Fibroblast of skin of abdomen (primary cell): ENCODE data around the gene BARX1.
"Not testable (repeated sequence)": the region's sequence is repeated elsewhere in the genome, so short reads cannot be mapped to it uniquely, and the experiment has no call there.

ENCODE experiments used
- DNase-seq: peaks from one replicate; pipeline ENCODE4 v3.0.0-alpha.2; 2013

The BARX1 gene

GRCh38 chr9:93965830-93966577 is 10.8 kb upstream of the BARX1 start:
- no peak for DNase-seq

- DNase-seq = no peak
These were observed 9.5 kb upstream of the BARX1 start for GRCh38 chr9:93964685-93965084.

- DNase-seq = no peak
These were observed 8.8 kb upstream of the BARX1 start for GRCh38 chr9:93963969-93964368.

DNA sequence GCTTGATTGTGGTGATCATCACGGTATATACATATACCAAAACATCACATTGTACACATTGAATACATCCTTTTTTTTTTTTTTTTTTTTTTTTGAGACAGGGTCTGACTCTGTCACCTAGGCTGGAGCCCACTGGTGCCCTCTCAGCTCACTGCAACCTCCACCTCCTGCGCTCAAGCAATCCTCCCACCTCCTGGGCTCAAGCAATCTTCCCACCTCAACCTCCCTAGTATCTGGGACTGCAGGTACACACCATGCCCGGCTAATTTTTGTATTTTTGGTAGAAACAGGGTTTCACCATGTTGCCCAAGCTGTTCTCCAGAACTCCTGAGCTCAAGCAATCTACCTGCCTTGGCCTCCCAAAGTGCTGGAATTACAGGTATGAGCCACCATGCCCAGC is 8.3 kb upstream of the BARX1 start:
- not testable (repeated sequence) for DNase-seq

- peak; percentile 74 for DNase-seq
These were observed 7.6 kb upstream of the BARX1 start for GRCh38 chr9:93962561-93963440.

- DNase-seq = no peak
These were observed 6.9 kb upstream of the BARX1 start for GRCh38 chr9:93962017-93962416.

DNA sequence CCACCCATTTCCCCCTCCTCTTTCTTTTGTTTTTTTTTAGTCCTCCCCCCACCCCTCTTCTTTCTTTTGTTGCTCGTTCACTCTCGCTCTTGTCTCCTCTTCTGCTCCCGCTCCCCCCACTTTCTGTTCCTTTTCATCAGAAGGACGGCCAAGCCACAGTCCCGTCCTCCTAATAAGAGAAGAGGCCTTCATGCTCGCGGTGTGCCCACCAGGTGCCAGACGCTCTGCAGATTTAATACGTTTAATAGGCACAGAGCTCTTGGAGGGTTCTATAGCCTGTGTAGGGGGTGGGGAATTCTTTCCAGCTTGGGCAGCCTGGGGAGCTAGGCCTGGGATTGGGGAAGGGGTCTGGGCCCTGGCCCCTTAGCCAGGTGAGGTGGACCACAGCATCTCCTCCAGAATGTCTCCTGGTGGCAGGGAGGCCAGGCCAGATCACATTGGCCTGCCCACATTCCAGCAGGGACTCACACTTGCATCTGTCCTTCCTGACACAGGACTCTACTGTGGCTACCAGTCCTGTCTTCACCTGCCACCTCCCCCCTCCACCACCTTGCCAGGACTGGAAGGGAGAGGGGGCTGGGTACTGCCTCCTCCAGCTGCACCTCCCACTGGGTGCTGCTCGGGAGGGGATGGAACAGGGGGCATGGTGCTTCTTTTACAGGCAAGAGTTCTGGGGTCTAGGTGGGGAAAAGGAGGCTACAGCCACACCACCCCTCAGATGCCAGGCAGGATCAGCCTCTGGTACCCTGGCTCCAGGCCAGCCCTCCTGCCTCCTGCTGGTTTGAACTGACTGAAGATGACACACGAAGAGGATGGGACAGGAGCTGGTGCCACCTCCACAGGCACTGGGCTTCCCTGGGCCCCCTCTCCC is 6.1 kb upstream of the BARX1 start:
- DNase-seq = no peak

DNA sequence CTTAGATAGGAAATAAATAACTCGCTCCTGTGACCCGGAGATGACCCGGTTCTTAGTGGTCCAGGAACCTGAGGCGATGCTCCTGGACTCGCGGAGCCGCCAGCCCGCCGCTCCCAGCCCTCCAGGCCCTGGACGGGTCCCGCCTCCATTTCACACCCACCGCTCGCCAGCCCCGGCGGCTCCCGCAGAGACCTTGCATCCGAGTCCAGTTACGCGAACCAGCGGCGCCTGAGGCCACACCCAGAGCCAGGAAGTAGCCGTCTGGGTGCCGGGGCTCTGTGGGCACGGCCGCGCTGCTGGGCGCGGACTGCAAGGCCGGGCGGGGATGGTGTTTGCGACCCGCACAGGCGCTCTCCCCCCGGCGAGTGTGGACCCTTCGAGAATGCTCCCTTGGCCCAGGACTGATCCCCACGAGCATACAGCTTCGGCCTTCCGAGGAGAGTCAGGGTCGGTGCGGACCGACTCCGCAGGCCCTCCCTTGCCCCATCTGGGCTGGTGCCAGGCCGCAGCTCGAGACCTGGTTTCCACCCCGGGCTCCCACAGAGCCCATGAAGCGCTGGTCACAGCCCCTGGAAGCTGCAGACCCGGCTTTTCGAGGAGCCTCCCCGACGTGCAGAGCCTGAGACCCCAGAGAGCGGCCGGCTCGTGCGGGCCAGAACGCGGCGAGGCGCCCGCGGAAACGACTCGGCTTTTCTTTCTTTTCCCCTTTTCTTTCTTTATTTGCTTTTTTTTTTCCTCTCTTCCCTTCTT is 5.2 kb upstream of the BARX1 start:
- DNase-seq = no peak

DNA sequence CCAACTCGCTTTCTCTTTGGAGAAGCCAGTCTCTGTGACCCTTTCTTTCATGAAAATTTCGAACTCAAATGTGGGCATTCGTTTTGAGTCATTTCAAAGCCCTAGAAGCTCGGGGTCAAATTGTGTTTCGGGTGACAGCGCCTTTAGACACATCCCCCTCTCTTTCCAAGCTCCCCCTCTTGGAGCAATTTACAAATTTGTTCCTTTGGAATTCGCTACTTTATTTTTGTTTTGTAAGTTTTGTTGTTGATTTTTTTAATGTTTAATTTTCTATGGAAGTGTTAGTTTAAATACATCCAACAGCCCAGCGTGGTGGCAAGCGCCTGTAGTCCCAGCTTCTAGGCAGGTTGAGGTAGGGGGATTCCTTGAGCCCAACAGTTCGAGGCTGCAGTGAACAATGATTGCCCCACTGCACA is 4.6 kb upstream of the BARX1 start:
- DNase-seq = no peak

DNA sequence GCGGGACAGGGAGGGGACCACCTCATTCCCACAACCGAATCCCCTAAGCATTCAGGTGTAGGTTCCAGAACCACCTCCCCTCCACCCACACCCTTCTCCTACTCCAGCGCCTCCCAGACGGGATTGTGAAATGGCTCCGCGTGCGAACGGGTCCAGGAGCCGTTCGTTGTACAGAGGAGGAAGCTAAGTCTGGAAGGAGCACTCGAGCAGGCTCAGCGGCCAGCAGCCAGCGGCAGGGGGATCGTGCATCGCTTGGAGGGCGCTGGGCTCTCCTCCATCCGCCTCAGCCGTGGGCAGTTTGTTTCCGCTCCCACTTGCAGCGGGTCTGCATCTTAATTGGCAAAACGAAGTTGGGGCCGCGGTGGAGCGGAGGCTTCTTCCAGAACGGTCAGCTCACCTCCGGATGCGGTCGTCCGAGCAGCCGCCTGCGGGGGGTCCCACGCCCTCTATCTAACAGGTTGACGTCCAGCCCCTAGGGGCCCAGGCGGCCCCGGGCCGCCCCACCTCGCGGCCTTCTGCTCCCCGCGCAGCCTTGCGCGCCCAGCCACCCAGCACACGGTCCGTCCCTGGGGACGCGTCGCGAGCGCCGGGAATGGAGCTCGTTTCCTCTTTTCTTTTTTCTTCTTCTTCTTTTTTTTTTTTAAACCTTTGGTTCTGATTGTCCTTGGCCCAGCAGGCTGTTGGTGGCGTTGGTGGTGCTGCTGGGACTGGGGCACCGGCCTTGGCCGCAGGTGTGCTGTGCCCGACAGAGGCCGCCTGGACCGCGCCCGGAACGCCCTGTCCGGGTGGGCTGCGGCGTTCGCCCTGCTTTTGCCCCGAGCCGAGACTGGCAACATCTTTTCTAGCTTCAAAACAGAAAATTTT is 3.9 kb upstream of the BARX1 start:
- DNase-seq = peak; percentile 33

DNA sequence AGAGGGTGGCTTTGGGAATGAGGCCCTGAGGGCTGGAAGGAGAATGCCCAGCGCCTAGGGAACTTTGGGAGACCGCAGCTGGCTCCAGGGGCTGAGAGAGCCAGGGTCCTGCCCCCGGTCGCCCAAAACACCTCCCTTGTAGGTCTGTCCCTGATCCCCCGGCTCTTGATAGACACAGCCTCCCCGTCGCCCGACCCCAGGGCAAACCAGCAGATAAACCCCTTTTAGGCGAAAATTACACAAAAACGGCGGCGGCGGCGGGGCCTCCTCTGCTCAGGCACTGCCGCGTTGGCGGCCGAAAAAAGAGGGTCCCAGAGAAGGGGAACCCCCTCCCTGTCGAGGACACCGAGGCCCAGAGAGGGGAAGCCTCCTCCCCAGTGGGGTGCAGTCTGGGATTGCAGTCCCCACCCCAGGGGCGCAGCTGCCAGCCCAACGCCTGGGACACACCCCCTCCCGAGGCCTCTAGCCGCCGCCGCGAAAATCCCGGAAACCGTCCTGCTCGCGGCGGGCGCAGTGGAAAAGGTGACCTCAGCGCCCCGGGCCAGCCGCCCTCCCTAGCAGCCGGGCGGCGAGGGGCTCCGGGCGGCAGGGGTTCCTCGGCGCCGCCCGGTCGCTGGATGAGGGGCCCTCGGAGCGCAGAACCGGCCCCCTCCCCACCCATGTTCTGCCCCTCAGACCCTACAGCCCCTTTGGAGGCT is 3.1 kb upstream of the BARX1 start:
- no peak for DNase-seq

DNA sequence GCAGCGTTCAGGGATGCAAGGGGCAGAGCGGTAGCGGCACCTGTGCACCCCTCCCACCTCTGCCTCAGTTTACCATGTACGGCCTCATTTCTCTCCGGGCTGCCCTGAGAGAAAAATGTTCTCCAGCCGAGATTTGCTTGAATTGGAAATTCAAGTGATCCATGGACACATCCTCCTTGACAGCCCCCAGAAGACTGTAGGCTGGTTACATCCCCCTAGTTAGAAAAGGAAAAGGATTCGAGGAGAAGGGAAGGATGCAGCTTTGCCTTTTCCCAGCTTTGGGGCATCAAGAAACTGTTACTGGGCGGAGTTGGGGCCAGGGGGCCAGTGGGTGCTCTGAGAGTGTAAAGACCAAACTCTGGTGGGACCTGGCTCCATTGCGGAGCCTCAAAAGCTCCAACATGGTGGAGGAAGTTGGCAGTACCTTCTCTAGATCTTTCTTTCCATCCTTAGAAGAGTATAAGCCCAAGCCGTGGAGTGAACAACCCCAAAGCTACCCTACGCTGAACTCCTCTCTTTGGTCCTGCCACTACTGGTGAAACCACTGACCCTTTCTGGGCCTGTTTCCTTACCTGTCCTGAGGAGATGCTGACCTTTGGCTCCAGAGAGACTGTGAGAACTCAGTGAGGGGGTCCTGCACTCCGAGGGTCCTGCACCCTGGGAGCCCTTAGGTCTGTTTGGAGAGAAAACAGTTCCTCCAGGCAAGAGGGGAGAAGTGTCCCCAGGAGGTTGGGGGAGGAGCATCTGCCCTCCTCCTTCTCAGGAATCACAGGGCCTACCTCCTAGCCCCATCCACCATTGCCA is 1.0 kb upstream of the BARX1 start:
- no peak for DNase-seq

DNA sequence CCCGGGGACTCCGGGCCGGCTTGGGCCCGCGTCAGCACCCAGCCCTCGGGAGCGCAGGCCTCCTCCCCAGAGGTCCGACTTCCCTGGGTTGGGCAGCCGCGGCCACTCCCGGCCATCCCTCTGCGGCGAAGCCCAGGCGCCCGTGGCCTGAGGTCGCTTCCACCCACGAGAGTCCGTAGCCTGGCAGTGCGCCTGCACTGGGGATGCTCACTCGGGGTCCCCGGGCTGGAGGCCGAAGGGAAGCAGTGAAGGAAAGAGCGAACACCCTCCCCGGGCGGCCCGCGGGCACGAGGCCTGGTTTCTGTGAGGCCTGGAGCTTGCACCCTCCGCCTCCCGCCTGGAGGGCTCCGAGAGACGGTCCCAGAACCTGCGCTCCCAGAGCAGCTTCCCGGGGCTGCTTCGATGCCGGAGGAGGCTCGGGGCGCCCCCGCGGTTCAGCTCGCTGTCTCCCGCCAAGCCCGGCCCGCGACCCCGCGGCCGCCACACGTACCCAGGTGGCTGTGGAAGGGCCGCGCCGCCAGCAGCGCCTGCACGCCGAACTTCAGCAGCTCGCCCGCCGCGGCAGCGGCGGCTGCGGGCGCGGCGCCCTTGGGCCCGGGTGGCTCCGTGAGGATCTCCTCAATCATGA is 607 bp downstream of the BARX1 start:
- no peak for DNase-seq

GRCh38 chr9:93953496-93954433 is 1.4 kb downstream of the BARX1 start:
- no peak for DNase-seq

GRCh38 chr9:93952784-93953495 is 2.2 kb downstream of the BARX1 start:
- DNase-seq = no peak

GRCh38 chr9:93952119-93952783 is 2.9 kb downstream of the BARX1 start:
- no peak for DNase-seq

GRCh38 chr9:93951655-93952118 is 3.5 kb downstream of the BARX1 start:
- DNase-seq = no peak
